ENCODE results near the gene PEG3.
"Not testable (repeated sequence)": the region's sequence is repeated elsewhere in the genome, so short reads cannot be mapped to it uniquely, and the experiment has no call there.

The PEG3 gene

DNA sequence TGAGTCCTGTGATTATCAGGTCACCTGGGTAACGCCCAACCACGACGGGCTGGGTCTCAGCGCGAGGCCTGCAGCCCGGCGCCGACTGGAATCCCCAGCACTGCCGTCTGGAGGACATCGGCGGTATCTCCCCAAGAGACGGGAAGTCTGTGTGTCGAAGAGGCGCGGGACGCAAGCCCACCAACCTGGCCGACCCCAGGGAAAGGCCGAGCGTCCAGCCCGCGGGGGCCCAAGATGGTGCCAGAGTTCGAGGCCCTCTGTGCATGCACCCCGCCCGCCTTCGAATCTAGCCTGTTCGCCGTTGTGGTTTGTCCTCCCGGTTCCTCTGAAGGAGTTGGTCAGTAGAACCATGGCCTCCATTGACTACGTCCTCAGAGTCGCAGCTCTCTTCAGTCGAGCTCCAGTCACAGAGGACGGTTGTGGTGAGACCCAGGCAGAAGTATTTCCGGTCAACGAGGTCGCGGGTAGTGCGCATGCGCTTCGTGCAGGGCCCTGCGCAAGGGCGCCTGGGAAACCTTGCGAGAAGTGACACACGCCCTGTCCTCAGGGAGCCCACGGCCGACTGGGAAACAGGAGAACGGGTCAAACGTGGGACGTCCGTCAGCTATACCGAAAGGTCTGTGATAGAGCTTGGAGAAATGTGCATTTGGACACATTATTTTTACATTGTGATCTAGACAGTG, 24.1 kb upstream of the PEG3 start:
- in situ Hi-C loops (cut with MboI; ENCODE audit: low sequenced_read_pairs, unreplicated experiment), result no loop called here
- DNase-seq (ENCODE audit: low spot score), result no peak
- TF ChIP-seq, protein P1, sequence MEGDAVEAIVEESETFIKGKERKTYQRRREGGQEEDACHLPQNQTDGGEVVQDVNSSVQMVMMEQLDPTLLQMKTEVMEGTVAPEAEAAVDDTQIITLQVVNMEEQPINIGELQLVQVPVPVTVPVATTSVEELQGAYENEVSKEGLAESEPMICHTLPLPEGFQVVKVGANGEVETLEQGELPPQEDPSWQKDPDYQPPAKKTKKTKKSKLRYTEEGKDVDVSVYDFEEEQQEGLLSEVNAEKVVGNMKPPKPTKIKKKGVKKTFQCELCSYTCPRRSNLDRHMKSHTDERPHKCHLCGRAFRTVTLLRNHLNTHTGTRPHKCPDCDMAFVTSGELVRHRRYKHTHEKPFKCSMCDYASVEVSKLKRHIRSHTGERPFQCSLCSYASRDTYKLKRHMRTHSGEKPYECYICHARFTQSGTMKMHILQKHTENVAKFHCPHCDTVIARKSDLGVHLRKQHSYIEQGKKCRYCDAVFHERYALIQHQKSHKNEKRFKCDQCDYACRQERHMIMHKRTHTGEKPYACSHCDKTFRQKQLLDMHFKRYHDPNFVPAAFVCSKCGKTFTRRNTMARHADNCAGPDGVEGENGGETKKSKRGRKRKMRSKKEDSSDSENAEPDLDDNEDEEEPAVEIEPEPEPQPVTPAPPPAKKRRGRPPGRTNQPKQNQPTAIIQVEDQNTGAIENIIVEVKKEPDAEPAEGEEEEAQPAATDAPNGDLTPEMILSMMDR (IDR thresholded peaks at IDR 0.05; ENCODE audit: borderline replicate concordance, control extremely low read depth, extremely low read depth, insufficient read depth, missing control alignments), result no peak

DNA sequence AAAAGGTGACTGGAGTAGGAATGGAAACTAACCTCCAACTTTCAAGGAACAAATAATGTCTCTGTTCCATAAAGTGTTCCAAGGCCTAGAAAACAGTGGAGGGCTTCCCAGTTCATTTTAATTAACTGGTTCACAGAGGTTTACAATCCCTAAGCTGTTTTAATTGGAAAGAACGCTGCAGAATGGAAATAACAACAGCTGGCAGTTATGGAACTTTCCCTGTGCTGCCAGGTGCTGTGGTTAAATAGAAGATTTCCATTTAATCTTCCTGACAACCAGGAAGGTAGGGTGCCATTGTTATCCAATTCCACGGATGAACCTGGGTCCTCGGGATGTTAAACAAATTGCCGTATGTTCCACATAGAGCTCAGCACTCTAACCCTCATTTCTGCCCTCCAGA, 22.2 kb upstream of the PEG3 start:
- TF ChIP-seq, protein P1 (IDR thresholded peaks at IDR 0.05; ENCODE audit: borderline replicate concordance, control extremely low read depth, extremely low read depth, insufficient read depth, missing control alignments), result no peak
- DNase-seq (ENCODE audit: low spot score), result no peak
- in situ Hi-C loops (cut with MboI; ENCODE audit: low sequenced_read_pairs, unreplicated experiment), result no loop called here

DNA sequence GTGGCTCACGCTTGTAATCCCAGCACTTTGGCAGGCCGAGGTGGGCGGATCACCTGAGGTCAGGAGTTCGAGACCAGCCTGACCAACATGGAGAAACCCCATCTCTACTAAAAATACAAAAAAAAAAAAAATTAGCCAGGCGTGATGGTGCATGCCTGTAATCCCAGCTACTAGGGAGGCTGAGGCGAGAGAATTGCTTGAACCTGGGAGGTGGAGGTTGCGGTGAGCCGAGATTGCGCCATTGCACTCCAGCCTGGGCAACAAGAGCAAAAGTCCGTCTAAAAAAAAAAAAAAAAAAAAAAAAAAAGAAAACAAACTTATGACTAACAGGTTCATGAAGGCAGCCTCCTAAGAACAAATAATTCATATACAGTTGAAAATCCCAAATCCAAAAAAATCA, 19.9 kb upstream of the PEG3 start:
- DNase-seq (ENCODE audit: low spot score); in situ Hi-C loops (cut with MboI; ENCODE audit: low sequenced_read_pairs, unreplicated experiment): not testable (repeated sequence)

DNA sequence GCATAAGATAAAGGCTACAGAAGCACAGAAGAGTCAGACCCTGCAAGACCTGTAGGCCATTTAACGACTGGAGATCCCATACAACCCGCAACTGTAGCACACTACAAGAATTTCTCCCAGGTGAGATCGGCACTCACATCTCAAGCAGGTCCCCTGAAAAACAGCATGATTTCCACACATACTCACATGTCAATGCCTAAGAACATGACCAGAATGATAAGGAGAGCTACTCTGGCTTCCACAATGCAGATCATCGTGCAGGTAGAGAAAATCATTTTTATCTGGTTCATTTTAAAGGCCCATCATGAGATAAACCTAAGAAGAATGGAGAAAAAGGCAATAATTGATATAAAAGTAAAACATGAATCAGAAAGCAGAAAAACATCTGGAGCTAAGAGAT, 17.5 kb upstream of the PEG3 start:
- TF ChIP-seq, protein P1 (IDR thresholded peaks at IDR 0.05; ENCODE audit: borderline replicate concordance, control extremely low read depth, extremely low read depth, insufficient read depth, missing control alignments), result no peak
- no peak for DNase-seq (ENCODE audit: low spot score)
- in situ Hi-C loops (cut with MboI; ENCODE audit: low sequenced_read_pairs, unreplicated experiment), result no loop called here

DNA sequence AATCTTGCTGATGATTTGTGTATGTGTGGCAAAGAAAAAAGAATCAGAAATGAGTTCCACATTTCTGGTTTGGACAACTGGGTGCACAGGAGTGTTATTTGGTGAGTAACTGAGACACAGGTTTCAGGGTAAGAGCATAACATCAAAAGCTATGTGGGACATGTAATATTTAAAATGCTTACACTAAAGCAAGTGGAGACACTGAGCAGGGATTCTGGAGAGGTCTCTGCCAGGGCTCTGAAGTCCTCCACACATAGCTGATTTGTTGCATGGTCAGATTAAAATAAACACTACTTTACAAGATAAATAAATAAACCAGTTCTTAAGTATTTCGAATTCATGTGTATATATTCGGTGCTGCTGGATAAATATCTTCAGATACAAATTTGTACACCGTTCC, 16.3 kb upstream of the PEG3 start:
- in situ Hi-C loops (cut with MboI; ENCODE audit: low sequenced_read_pairs, unreplicated experiment), result no loop called here
- TF ChIP-seq, protein P1 (IDR thresholded peaks at IDR 0.05; ENCODE audit: borderline replicate concordance, control extremely low read depth, extremely low read depth, insufficient read depth, missing control alignments), result no peak
- no peak for DNase-seq (ENCODE audit: low spot score)

DNA sequence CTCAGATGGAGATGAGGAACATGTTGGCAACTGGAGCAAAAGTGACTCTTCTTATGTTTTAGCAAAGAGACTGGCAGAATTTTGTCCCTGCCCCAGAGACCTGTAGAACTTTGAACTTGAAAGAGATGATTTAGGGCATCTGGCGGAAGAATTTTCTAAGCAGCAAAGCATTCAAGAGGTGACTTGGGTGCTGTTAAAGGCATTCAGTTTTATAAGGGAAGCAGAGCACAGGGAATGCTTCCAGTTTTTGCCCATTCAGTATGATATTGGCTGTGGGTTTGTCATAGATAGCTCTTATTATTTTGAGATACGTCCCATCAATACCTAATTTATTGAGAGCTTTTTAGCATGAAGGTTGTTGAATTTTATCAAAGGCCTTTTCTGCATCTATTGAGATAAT, 11.8 kb upstream of the PEG3 start:
- in situ Hi-C loops (cut with MboI; ENCODE audit: low sequenced_read_pairs, unreplicated experiment), result not testable (repeated sequence)

DNA sequence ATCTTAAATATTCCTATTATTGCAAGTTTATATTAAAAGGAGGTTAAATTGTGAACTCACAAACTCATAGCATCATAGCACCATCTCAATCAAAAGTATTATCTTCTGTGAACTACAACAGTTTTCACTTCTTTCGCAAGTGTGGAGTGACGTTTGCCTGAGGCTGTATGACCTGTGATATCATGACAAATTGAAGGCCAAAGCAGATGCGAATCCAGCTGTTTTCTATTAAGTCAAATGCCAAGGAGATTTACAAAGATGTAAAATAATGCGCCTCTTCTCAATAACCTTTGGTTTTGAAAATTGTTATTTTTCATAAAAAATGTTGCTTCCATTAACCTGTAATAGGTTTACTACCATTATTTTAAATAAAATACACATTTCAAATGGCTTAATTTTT, 7.6 kb upstream of the PEG3 start:
- TF ChIP-seq, protein P1 (IDR thresholded peaks at IDR 0.05; ENCODE audit: borderline replicate concordance, control extremely low read depth, extremely low read depth, insufficient read depth, missing control alignments), result no peak
- in situ Hi-C loops (cut with MboI; ENCODE audit: low sequenced_read_pairs, unreplicated experiment), result no loop called here
- no peak for DNase-seq (ENCODE audit: low spot score)

More for the DNA sequence above, 11.8 kb upstream of the PEG3 start:
- DNase-seq (ENCODE audit: low spot score), result not testable (repeated sequence)

DNA sequence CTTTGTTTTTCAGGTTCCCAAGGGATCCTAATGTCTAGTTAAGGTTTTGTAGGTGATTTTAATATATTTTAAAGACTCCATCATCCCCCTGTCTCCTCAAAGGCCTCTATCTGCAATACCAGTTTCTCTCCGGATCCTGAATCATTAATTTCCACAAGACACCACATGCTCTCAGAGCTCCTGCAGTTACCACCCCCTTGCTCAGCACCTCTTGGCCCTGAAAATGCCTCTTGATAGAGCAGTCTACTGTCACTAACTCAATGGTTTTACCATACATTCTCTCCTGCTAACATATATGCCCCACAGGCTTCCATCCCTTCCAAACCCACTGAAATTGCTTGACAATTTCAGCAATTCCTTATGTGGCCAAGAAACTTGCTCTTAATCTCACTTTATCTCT, 1.9 kb upstream of the PEG3 start:
- TF ChIP-seq, protein P1 (IDR thresholded peaks at IDR 0.05; ENCODE audit: borderline replicate concordance, control extremely low read depth, extremely low read depth, insufficient read depth, missing control alignments), result no peak
- no peak for DNase-seq (ENCODE audit: low spot score)
- in situ Hi-C loops (cut with MboI; ENCODE audit: low sequenced_read_pairs, unreplicated experiment), result no loop called here

Measured in GM13976 (cell line).